Activated gamma-delta T cell treated with Interleukin-2 at 50 U/mL for 16 hours (primary cell): ENCODE data around the gene ACTA2.

Experiments used
- DNase-seq: peaks from one replicate; pipeline ENCODE4 v3.0.0-alpha.2; 2020

Gene ACTA2

DNA sequence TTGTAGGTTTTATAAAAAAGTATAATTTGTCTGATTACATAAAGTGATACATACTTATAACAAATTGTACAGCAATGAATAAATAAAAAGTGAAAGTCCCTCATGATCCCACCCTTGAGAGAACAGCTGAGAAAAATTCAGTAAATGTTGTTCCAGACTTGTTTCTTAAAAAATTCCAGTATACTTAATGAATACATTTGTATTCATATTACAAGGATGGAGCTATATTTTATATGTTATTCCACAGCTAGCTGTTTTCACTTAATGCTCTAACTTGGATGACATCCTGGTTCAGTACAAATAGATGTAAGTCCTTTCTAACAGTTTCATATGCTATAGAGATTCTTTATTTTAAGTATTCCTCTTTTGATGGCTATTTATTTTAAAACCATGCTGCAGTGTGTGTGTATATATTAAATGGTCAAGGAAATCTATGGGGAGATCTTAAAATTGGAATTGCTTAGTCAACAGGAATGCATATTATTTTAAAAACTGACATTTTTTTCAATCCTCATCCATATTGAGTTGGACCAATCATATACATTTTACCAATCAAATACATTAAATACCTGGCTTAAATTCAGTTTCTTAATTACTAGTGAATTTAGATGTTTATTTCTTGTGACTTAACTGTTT lies 63.6 kb downstream of the ACTA2 start:
- no peak for DNase-seq

DNA sequence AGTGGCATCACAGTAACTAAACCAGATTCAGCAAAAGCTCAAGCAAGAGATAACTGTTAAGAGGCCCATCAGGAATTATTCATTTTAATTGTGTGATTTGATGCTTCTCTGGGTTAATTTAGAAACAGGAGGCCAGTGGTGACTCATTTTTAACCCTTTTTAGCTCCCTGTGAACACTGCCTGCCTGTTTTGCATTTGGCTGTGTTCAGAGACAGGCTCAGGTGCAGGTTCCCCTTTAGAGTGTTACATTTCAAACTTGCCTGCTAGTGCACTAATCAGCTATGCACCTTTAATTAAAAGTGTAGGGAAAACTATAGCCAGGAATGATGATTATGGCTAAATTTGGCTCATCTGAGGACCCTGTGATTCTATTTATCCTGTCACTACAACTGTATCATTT lies 66.0 kb downstream of the ACTA2 start:
- DNase-seq, result no peak
